Activated naive CD8-positive, alpha-beta T cell treated with anti-CD3 and anti-CD28 coated beads for 36 hours (primary cell): Measurements from ENCODE around the gene KIAA0513. TPM values are rescaled to one million over a fixed set of nuclear protein-coding genes. Genes with fewer than 3 reads are reported as not detected.

Experiments used
- DNase-seq: peaks from one replicate; pipeline ENCODE4 v3.0.0; 2021
- H3K27ac Mint-ChIP-seq: one replicate; pipeline ENCODE4 v1.8.0; 2022; ENCODE audit warnings: mild to moderate bottlenecking, moderate library complexity, mixed read lengths
- H3K27me3 Mint-ChIP-seq: one replicate; pipeline ENCODE4 v1.8.0; 2022; ENCODE audit warnings: mild to moderate bottlenecking, mixed read lengths
- H3K36me3 Mint-ChIP-seq: one replicate; pipeline ENCODE4 v1.8.0; 2021; ENCODE audit warnings: mild to moderate bottlenecking, mixed read lengths
- H3K4me1 Mint-ChIP-seq: one replicate; pipeline ENCODE4 v1.8.0; 2021; ENCODE audit warnings: mixed read lengths
- H3K4me3 Mint-ChIP-seq: one replicate; pipeline ENCODE4 v1.8.0; 2022; ENCODE audit warnings: mild to moderate bottlenecking, moderate library complexity, mixed read lengths
- H3K9me3 Mint-ChIP-seq: one replicate; pipeline ENCODE4 v1.8.0; 2022; ENCODE audit warnings: mixed read lengths
- total RNA-seq, 2 experiments: library from RNA; stranded (reverse); gene quantifications; one replicate each; pipeline ENCODE4 v1.2.3, GENCODE V29; 2021

The KIAA0513 gene
- total RNA-seq, 2 experiments from 2014 or later = 2.4 to 3.3 TPM

DNA sequence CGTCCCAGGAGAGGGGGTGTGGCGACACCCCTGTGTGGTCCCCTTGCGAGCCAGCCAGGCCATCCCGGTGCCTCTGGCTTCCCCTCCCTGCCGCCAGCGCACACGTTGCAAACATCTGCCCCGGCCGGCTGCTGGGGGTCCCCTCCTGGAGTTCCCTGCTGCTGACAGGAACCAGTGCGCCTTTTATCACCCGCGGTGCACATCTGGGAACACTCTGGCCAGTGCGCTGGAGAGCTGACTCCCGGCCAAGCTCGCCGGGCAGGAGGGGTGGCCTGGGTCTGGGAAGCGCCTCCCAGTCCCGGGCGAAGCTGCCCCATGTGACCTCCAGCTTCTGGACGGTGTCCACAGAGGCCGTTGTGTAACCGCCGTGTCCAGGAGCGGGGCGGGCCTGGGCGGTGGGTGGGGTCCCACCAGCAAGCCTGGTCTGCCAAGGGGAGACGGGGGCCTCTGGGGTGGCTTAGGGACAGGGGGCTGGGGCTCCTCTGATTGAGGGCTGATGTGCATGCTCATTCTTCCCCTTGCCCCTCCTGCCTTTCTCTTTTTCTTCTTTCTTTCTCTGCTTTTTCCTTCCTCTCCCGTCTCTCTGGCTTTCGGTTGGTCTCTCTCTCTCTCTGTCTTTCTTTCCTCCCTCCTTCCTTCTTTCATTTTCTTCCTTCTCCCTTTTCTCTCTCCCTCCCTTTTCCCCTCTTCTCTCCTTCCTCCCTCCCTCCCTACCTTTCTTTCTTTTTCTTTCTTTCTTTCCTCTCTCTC lies 109.9 kb downstream of the KIAA0513 start:
- H3K4me3 Mint-ChIP-seq = no peak overlapping the region
- H3K27me3 Mint-ChIP-seq = peaks cover 36% of the 10 kb centered on the region
- no peaks in the 10 kb centered on the region for H3K9me3 Mint-ChIP-seq
- peaks cover 2% of the 10 kb centered on the region for H3K4me1 Mint-ChIP-seq
- no peak for DNase-seq
- no peak overlapping the region for H3K27ac Mint-ChIP-seq
- no peaks in the 10 kb centered on the region for H3K36me3 Mint-ChIP-seq

DNA sequence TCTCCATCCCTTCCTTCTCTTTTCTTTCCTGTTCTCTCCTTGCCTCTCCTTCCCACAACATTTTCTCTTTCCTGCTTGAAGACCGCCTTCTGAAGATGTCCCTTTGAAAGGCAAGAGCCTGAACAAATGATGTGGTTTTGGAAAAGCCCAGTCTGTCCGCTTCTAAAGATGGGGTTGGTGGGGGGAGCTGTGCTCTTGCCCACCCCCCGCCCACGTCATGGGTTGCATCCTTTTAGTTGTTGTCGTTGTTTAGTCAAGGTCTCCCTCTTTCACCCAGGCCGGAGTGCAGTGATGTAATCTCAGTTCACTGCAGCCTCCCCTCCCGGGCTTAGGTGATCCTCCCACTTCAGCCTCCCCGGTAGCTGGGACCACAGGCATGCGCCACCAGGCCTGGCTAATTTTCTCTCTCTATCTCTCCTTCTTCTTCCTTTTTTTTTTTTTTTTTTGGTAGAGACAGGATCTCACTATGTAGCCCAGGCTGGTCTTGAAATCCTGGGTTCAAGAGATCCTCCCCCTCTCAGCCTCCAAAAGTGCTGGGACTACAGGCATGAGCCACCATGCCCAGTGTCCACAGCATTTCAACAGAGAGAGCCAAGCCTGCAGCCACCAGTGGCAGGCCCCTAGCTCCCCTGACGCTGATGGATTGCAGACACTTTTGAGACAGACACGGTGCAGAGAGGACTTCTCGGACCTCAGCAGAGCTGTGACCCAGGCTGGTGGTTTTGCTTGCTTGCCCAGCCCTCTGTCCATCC lies 110.7 kb downstream of the KIAA0513 start:
- peaks cover 2% of the 10 kb centered on the region for H3K4me1 Mint-ChIP-seq
- no peaks in the 10 kb centered on the region for H3K36me3 Mint-ChIP-seq
- no peak overlapping the region for H3K27ac Mint-ChIP-seq
- no peak overlapping the region for H3K4me3 Mint-ChIP-seq
- no peak for DNase-seq
- H3K9me3 Mint-ChIP-seq = no peaks in the 10 kb centered on the region
- H3K27me3 Mint-ChIP-seq = peaks cover 36% of the 10 kb centered on the region

DNA sequence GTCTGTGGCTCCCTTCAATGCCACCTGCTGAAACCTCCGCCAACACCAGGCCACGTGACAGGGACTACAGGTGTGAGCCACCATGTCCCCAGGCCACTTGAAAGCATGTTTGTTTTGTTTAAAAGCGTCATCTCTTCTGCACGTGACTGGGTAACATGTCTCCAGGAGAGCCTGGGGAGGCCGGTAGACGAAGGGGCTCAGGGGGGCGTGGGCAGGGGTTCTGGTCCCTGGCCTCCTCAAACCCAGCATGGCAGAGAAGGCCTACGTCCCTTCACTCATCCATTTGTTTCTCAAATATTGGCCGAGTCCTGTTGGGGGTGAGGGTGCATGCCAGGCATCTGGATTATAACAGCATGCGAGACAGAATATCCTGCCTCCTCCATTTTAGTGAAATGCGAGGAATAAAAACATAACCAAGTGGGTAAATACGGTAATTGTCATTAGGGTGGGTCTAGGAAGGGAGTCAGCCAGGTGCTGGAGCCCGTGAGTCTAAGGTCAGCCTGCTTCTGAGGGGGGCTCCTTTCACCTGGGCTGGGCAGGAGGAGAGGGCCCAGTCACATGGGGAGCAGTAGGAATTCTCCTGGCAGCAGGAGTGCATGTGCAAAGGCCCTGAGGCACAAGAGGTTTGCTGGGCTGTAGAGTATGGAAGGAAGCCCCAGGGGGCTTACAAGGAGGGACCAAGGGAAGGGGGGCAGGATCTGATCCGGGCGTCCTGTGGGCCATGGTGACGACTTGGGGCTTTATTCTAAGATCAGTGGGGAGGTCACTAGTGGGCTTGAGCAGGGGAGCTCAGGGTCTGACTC lies 111.4 kb downstream of the KIAA0513 start:
- no peak overlapping the region for H3K4me3 Mint-ChIP-seq
- H3K4me1 Mint-ChIP-seq = peaks cover 2% of the 10 kb centered on the region
- H3K9me3 Mint-ChIP-seq = no peaks in the 10 kb centered on the region
- DNase-seq = no peak
- no peak overlapping the region for H3K27ac Mint-ChIP-seq
- peaks cover 36% of the 10 kb centered on the region for H3K27me3 Mint-ChIP-seq
- no peaks in the 10 kb centered on the region for H3K36me3 Mint-ChIP-seq

DNA sequence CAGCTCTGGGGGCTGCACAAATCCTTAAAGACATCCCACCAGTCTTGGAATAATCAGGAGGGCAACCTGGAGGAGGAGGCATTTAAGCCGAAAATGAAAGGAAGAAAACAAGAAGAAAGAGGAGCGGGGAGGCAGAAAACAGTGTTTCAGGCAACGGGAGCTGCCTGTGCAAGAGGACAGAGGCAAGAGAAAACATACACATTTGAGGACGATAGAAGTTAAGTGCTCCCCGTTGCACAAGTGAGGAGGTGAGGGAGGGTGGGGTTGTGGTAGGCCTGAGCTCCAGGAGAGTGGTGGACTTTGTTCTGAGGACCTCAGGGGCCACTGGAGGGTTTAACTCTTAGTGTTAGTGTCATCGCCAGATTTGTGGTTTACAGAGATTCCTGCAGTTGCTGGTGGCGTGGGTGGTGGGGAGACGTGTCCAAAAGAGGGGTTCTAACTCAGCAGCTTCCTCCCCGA lies 112.3 kb downstream of the KIAA0513 start:
- Mint-ChIP-seq H3K27ac (no peak overlapping the region), H3K36me3 (no peaks in the 10 kb centered on the region), H3K9me3 (no peaks in the 10 kb centered on the region), H3K27me3 (peaks cover 36% of the 10 kb centered on the region), H3K4me1 (peaks cover 2% of the 10 kb centered on the region), H3K4me3 (no peak overlapping the region)
- no peak for DNase-seq

DNA sequence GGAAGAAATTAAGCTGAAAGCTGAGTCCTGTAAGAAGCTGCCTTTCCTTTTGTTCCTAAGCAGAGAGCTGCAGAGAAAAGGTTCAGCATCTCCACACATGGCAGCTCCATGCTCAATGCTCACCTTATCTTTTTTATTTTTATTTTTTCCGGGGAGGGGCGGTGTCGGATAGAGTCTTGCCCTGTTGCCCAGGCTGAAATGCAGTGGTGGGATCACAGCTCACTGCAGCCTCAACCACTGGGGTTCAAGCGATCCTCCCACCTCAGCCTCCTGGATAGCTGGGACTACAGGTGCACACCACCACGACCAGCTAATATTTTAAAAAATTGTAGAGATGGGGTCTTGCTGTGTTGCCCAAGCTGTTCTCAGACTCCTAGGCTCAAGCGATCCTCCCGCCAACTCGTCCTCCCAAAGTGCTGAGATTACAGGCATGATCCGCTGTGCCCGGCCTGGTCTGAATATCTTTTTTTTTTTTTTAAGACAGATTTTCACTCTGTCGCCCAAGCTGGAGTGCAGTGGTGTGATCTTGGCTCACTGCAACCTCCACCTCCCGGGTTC lies 112.9 kb downstream of the KIAA0513 start:
- H3K27me3 Mint-ChIP-seq = peaks cover 36% of the 10 kb centered on the region
- no peaks in the 10 kb centered on the region for H3K36me3 Mint-ChIP-seq
- no peak overlapping the region for H3K27ac Mint-ChIP-seq
- H3K4me3 Mint-ChIP-seq = no peak overlapping the region
- no peaks in the 10 kb centered on the region for H3K9me3 Mint-ChIP-seq
- peaks cover 2% of the 10 kb centered on the region for H3K4me1 Mint-ChIP-seq
- no peak for DNase-seq

DNA sequence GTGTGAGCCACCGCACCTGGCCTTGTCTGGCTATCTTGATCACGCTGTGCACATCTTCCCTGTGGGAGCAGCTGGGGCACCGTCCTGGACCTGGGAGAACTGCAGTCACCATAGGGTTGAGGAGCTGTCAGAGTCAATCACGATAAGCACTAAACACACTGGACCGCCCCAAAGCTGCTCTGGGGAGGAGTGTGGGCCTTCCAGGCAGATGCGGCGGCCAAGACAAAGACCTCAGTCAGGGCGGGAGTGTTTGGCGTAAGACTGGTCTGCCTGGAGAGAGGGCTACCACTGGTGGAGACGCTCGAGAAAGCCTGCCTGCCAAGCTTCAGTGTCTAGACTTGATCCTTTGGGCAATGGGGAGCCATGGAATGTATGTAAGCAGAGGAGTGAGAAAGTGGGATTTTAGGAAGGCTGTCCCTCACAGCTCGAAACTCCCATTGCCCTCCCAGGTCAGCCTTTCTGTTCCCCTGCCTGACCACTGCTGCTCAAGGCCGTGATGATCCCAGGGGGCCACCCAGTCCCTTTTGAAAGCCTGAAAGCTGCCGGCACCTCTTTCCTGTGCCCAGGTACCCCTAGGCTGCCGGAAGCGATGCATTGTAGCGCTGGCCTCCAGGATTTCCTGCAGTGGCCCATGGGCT lies 114.0 kb downstream of the KIAA0513 start:
- H3K4me3 Mint-ChIP-seq = no peak overlapping the region
- H3K9me3 Mint-ChIP-seq = no peaks in the 10 kb centered on the region
- DNase-seq = no peak
- no peaks in the 10 kb centered on the region for H3K36me3 Mint-ChIP-seq
- H3K27ac Mint-ChIP-seq = no peak overlapping the region
- peaks cover 1% of the 10 kb centered on the region for H3K4me1 Mint-ChIP-seq
- H3K27me3 Mint-ChIP-seq = peaks cover 29% of the 10 kb centered on the region

DNA sequence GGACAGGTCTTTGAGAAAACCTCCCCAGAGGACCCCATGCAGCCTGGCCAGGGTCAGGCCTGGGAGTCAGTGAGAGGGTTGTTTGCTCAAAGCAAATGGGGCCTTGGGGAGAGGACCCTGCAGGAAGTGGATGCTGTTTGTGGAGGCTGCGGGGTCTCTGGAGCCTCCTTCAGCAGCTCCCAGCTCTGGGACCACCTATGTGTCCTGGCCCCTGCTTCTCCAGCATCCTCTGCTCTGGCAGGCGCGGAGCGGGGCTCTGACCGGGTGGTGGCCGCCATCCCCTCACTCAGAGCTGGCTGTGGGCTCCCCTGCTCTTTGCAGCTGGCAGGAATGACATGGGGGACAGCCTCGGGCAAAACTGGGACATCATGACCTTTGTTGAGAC lies 114.5 kb downstream of the KIAA0513 start:
- no peak for DNase-seq
- Mint-ChIP-seq H3K4me3 (no peak overlapping the region), H3K27me3 (peaks cover 25% of the 10 kb centered on the region), H3K36me3 (no peaks in the 10 kb centered on the region), H3K27ac (no peak overlapping the region), H3K4me1 (no peaks in the 10 kb centered on the region), H3K9me3 (no peaks in the 10 kb centered on the region)

DNA sequence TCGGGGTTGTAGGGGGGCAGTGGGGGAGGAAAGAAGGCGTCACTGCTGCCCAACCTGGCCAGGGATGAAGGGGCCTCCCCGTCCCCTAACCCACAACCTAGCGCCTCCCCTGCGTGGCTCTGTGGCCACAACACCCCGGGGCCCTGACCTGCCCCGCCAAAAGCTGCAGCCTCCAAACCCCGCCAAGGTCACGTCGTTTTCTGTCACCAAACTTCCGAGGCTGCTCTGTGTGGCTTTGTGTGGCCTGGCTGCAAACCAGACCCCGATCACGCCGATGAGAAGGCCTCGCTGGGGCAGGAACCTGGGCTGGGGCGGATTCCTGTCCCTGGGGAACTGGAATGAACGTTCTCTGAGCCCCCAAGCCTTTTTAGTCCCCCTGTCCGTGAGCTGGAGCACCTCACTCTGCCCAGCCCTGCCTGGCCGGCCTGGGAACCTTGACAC lies 115.2 kb downstream of the KIAA0513 start:
- no peak for DNase-seq
- peaks cover 19% of the 10 kb centered on the region for H3K27me3 Mint-ChIP-seq
- no peak overlapping the region for H3K27ac Mint-ChIP-seq
- H3K36me3 Mint-ChIP-seq = no peaks in the 10 kb centered on the region
- no peak overlapping the region for H3K4me3 Mint-ChIP-seq
- no peaks in the 10 kb centered on the region for H3K4me1 Mint-ChIP-seq
- H3K9me3 Mint-ChIP-seq = no peaks in the 10 kb centered on the region

Other genes with a start within 250 kb of the KIAA0513 start
- gene CRISPLD2, start 207.8 kb upstream of the KIAA0513 start, total RNA-seq = not detected
- 10 to 100 TPM; 27.4 to 30.0 TPM for gene ZDHHC7, start 16.3 kb upstream of the KIAA0513 start, total RNA-seq
- gene CIBAR2, start 84.7 kb downstream of the KIAA0513 start, total RNA-seq = not detected